ENCODE results near the gene NSMCE1. TPM values are rescaled to one million over a fixed set of nuclear protein-coding genes. Genes with fewer than 3 reads are reported as not detected.
A peak's percentile ranks its signal among the peaks of the same experiment; 100 is the strongest.

Gene NSMCE1
- total and polyA plus RNA-seq, 2 donors (not counting 1 experiment from before 2014, with no cell fraction given): 29.0 to 61.9 TPM

DNA sequence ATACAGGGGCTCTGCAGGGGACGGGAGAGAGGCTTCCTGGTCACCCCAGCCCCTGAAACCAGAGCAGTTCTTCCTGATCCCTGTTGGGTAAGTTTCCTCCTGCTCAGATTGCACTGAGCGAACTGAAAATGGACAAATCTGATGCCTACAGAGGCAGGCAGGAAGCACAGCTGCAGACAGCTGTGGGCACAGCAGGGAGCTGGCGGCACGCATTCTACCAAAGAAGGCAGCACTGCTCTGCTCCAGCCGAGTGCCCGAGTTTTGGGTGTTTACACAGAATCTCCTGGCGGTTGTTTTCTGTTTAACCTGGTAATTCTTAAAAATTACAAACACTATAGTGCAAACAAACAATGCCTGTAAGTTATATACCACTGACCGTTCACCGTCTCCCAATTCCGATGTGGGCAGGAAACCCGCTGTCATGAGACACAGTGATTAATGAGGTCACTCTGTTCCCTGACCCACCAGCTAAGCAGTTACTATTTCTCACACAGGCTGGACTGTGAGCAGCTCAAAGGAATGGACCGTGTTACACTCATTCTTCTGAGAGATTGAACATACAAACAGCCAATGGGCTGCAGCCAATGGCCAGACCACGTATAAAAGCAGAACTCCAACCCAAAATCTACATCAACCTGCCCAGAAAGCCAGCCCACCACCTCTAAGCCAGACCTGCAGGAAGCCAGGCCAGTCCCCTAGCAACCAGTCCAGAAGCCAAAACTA lies 25.5 kb downstream of the NSMCE1 start:
- Histone ChIP-seq H3K27me3 (replicated peaks in 1 of 4; ENCODE audit: control extremely low read depth in 1 of 4, control insufficient read depth in 3 of 4, insufficient read depth in 4 of 4, low read length in 3 of 4) (no peaks in the 10 kb centered on the region), H3K4me3 (ENCODE audit: control extremely low read depth in 1 of 5, extremely low read depth in 1 of 5, insufficient read depth in 1 of 5, low read depth in 2 of 5, low read length in 4 of 5) (peak overlapping the region in 3 of 5 experiments; percentile 10 to 27 (median 12)), H2AFZ (ENCODE audit: insufficient read depth, low read depth, low read length, poor library complexity, severe bottlenecking) (peak overlapping the region; percentile 18), H4K20me1 (ENCODE audit: control insufficient read depth, insufficient read depth, low read length, poor library complexity, severe bottlenecking) (no peaks in the 10 kb centered on the region), H3K27ac (ENCODE audit: low read length in 2 of 2) (no peak overlapping the region), H3K9ac (ENCODE audit: low read length) (peak overlapping the region; percentile 20), H3K36me3 (replicated peaks in 1 of 2; ENCODE audit: control extremely low read depth in 1 of 2, control insufficient read depth in 1 of 2, extremely low read depth in 1 of 2, insufficient read depth in 2 of 2, low read length in 1 of 2) (peaks cover 0 to 19% of the 10 kb centered on the region in 2 experiments), H3K4me1 (ENCODE audit: control insufficient read depth in 2 of 2, insufficient read depth in 2 of 2, low read length in 2 of 2) (peaks cover 32 to 47% of the 10 kb centered on the region in 2 donors), H3K4me2 (replicated peaks; ENCODE audit: low read depth, low read length, poor library complexity, severe bottlenecking) (peak overlapping the region; percentile 68), H3K9me3 (ENCODE audit: control extremely low read depth in 1 of 3, control insufficient read depth in 2 of 3, insufficient read depth in 1 of 3, low read length in 2 of 3) (peaks cover 0 to 7% (median 0%) of the 10 kb centered on the region in 3 donors), H3K79me2 (ENCODE audit: control insufficient read depth, insufficient read depth, low read length) (peaks cover 61% of the 10 kb centered on the region)
- CTCF ChIA-PET: interaction anchor here (1.1 to 3.3 kb wide), 6 partner anchors 9 to 129 kb away, joined by 3 to 16 read pairs (median 5); no protein-coding TSS in a partner anchor
- TF ChIP-seq, protein P1, sequence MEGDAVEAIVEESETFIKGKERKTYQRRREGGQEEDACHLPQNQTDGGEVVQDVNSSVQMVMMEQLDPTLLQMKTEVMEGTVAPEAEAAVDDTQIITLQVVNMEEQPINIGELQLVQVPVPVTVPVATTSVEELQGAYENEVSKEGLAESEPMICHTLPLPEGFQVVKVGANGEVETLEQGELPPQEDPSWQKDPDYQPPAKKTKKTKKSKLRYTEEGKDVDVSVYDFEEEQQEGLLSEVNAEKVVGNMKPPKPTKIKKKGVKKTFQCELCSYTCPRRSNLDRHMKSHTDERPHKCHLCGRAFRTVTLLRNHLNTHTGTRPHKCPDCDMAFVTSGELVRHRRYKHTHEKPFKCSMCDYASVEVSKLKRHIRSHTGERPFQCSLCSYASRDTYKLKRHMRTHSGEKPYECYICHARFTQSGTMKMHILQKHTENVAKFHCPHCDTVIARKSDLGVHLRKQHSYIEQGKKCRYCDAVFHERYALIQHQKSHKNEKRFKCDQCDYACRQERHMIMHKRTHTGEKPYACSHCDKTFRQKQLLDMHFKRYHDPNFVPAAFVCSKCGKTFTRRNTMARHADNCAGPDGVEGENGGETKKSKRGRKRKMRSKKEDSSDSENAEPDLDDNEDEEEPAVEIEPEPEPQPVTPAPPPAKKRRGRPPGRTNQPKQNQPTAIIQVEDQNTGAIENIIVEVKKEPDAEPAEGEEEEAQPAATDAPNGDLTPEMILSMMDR (IDR thresholded peaks at IDR 0.05): no peak
- TF ChIP-seq EZH2 (IDR thresholded peaks at IDR 0.05; ENCODE audit: borderline replicate concordance, insufficient read depth, low read depth, low read length, poor library complexity, severe bottlenecking): no peak
- 23% methylated on average over 12 of the region's 13 CpGs for WGBS (ENCODE audit: insufficient coverage)
- peak overlapping the region; percentile 73 for H3K4me3 Mint-ChIP-seq
- intact Hi-C loops (cut with micrococcal nuclease): no loop called here
- DNase-seq: peak; percentile 36
- peak; percentile 61 for ATAC-seq (ENCODE audit: low read depth)
- POLR2A ChIA-PET: interaction anchor here (0.6 to 1.4 kb wide), 2 partner anchors 12 to 18 kb away, joined by 4 to 6 read pairs; no protein-coding TSS in a partner anchor
- no peaks in the 10 kb centered on the region for H3K27me3 Mint-ChIP-seq
- H3K27ac Mint-ChIP-seq: peak overlapping the region; percentile 70
- H3K4me1 Mint-ChIP-seq: peaks cover 57% of the 10 kb centered on the region
- H3K9me3 Mint-ChIP-seq (ENCODE audit: insufficient read depth): peaks cover 2% of the 10 kb centered on the region

DNA sequence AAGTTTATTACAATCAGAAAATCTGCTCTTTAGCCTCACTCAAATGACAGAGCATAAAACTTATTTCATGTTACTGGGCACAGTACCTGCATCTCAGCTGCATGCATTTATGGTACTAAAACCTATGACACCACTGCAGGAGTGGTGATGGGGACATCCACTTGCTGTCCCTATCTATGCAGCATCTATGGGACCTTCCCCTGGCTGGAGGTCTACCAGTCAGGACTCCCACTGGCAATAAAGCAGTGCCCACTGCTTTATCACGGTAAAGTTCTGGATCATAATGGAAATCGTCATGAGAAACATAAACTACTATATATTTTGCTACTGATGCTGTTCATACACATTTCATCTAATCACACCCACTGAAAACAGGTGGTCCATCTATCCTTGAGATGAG lies 26.2 kb downstream of the NSMCE1 start:
- Histone ChIP-seq H3K79me2 (ENCODE audit: control insufficient read depth, insufficient read depth, low read length) (peaks cover 55% of the 10 kb centered on the region), H3K27ac (ENCODE audit: low read length in 2 of 2) (no peak overlapping the region), H3K4me3 (ENCODE audit: control extremely low read depth in 1 of 5, extremely low read depth in 1 of 5, insufficient read depth in 1 of 5, low read depth in 2 of 5, low read length in 4 of 5) (peak overlapping the region in 1 of 5 experiments; percentile 12), H2AFZ (ENCODE audit: insufficient read depth, low read depth, low read length, poor library complexity, severe bottlenecking) (no peak overlapping the region), H3K4me2 (replicated peaks; ENCODE audit: low read depth, low read length, poor library complexity, severe bottlenecking) (peak overlapping the region; percentile 68), H3K4me1 (ENCODE audit: control insufficient read depth in 2 of 2, insufficient read depth in 2 of 2, low read length in 2 of 2) (peaks cover 37 to 52% of the 10 kb centered on the region in 2 donors), H4K20me1 (ENCODE audit: control insufficient read depth, insufficient read depth, low read length, poor library complexity, severe bottlenecking) (no peaks in the 10 kb centered on the region), H3K36me3 (replicated peaks in 1 of 2; ENCODE audit: control extremely low read depth in 1 of 2, control insufficient read depth in 1 of 2, extremely low read depth in 1 of 2, insufficient read depth in 2 of 2, low read length in 1 of 2) (peaks cover 0 to 19% of the 10 kb centered on the region in 2 experiments), H3K9ac (ENCODE audit: low read length) (no peak overlapping the region), H3K27me3 (replicated peaks in 1 of 4; ENCODE audit: control extremely low read depth in 1 of 4, control insufficient read depth in 3 of 4, insufficient read depth in 4 of 4, low read length in 3 of 4) (no peaks in the 10 kb centered on the region), H3K9me3 (ENCODE audit: control extremely low read depth in 1 of 3, control insufficient read depth in 2 of 3, insufficient read depth in 1 of 3, low read length in 2 of 3) (peaks cover 0 to 3% (median 0%) of the 10 kb centered on the region in 3 donors)
- ChIA-PET POLR2A (interaction anchor here (0.6 to 0.7 kb wide), 2 partner anchors 11 to 62 kb away, joined by 3 to 4 read pairs; no protein-coding TSS in a partner anchor), CTCF (interaction anchor here (1.1 to 3.3 kb wide), 6 partner anchors 8 to 130 kb away, joined by 3 to 16 read pairs (median 5); no protein-coding TSS in a partner anchor)
- intact Hi-C loops (cut with micrococcal nuclease): no loop called here
- peak overlapping the region; percentile 73 for H3K4me3 Mint-ChIP-seq
- peak overlapping the region; percentile 47 for H3K27ac Mint-ChIP-seq
- H3K27me3 Mint-ChIP-seq: no peaks in the 10 kb centered on the region
- H3K4me1 Mint-ChIP-seq: peaks cover 59% of the 10 kb centered on the region
- 90% methylated on average over 2 of the region's 2 CpGs for WGBS (ENCODE audit: insufficient coverage)
- DNase-seq (no peak), ATAC-seq (ENCODE audit: low read depth) (no peak)
- TF ChIP-seq EZH2 (IDR thresholded peaks at IDR 0.05; ENCODE audit: borderline replicate concordance, insufficient read depth, low read depth, low read length, poor library complexity, severe bottlenecking): no peak
- TF ChIP-seq, protein P1 (IDR thresholded peaks at IDR 0.05): no peak
- no peaks in the 10 kb centered on the region for H3K9me3 Mint-ChIP-seq (ENCODE audit: insufficient read depth)

Measured in B cell (primary cell).